Measurements from ENCODE around the gene ADAMTS3.

DNA sequence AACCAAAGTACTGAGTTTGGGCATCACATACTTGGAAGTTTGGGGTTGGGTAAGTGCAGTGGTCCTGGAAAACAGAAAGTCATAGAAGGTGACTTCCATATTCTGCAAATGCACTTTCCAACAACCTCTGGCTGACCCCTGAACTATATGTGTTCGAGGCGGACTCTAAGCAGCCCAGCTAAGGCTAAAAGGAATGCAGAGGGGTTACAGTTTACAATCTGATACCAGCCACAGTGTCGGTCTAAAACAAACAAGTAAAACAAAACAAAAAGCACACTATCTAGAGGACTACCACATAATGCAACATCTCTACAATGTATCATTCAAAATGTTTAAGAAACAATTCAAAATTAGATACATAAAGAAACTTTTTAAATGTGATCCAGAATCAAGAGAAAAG lies 185.6 kb downstream of the ADAMTS3 start:
- TF ChIP-seq, protein P1, sequence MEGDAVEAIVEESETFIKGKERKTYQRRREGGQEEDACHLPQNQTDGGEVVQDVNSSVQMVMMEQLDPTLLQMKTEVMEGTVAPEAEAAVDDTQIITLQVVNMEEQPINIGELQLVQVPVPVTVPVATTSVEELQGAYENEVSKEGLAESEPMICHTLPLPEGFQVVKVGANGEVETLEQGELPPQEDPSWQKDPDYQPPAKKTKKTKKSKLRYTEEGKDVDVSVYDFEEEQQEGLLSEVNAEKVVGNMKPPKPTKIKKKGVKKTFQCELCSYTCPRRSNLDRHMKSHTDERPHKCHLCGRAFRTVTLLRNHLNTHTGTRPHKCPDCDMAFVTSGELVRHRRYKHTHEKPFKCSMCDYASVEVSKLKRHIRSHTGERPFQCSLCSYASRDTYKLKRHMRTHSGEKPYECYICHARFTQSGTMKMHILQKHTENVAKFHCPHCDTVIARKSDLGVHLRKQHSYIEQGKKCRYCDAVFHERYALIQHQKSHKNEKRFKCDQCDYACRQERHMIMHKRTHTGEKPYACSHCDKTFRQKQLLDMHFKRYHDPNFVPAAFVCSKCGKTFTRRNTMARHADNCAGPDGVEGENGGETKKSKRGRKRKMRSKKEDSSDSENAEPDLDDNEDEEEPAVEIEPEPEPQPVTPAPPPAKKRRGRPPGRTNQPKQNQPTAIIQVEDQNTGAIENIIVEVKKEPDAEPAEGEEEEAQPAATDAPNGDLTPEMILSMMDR (conservative IDR thresholded peaks at IDR 0.05; ENCODE audit: low read length): no peak
- TF ChIP-seq EZH2phosphoT487 (IDR thresholded peaks at IDR 0.05; ENCODE audit: borderline replicate concordance, low read depth, low read length): no peak

Data from OCI-LY7 (cell line).